Subcutaneous adipose tissue (tissue), 4 donors: ENCODE data around the gene EIF4B. TPM values are rescaled to one million over a fixed set of nuclear protein-coding genes. Genes with fewer than 3 reads are reported as not detected.

ENCODE experiments used
- total RNA-seq, 4 donors: library from RNA; depleted of rRNA; stranded (reverse); fragments of >200 nt; gene quantifications; one replicate each; pipeline ENCODE4 v1.1.0, GENCODE V29; 2016
- TF ChIP-seq, protein P1 (sequence below): fragments of 450-650 bp; IDR thresholded peaks from one replicate; pipeline ENCODE4 v1.5.1; 2016; ENCODE audit warnings: low read depth, mild to moderate bottlenecking, control low read depth, antibody characterized with exemption, moderate library complexity

The EIF4B gene
- total RNA-seq, 4 donors from 2014 or later, result 471 to 677 (median 528) TPM

DNA sequence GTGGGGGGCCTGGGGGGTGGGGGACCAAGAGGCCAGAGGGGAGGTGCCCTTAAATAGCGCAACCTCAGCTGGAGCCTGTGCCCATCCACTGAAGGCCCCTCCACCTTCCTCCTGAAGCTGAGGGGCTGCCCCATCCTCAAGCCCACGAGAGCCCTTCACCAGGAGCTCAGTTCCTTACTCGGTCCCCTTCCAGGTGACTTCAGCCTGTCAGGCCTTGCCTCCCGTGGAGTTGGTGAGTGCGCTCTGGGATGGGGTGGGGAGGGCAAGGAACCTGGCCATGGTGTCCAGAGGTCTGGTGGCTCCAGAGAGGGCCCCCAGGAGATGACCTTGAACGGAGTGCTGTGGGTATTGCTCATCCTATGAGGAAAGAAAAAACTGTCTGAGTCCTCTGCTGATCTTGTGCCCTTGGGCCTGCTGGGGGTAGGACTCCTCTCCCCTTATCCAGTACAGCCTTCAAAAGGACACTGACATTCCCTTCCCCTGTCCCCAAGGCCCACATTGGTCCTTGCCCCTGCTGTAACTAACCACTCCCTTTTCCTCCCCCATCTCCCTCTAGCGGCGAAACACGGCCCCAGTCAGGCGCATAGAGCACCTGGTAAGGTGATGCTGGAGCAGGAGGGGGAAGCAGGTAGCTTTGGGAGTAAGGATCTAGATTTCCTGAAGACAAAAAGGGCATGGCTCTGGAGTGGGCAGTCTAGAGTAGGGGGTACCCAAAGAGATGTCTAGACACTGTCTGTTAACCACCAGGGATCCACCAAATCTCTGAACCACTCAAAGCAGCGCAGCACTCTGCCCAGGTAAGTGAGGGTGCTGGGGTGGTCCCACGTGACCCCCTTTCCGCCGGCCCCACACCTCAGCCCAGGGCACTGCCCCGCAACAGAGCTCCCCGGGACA is 47.2 kb downstream of the EIF4B start:
- TF ChIP-seq, protein P1, sequence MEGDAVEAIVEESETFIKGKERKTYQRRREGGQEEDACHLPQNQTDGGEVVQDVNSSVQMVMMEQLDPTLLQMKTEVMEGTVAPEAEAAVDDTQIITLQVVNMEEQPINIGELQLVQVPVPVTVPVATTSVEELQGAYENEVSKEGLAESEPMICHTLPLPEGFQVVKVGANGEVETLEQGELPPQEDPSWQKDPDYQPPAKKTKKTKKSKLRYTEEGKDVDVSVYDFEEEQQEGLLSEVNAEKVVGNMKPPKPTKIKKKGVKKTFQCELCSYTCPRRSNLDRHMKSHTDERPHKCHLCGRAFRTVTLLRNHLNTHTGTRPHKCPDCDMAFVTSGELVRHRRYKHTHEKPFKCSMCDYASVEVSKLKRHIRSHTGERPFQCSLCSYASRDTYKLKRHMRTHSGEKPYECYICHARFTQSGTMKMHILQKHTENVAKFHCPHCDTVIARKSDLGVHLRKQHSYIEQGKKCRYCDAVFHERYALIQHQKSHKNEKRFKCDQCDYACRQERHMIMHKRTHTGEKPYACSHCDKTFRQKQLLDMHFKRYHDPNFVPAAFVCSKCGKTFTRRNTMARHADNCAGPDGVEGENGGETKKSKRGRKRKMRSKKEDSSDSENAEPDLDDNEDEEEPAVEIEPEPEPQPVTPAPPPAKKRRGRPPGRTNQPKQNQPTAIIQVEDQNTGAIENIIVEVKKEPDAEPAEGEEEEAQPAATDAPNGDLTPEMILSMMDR, result no peak

DNA sequence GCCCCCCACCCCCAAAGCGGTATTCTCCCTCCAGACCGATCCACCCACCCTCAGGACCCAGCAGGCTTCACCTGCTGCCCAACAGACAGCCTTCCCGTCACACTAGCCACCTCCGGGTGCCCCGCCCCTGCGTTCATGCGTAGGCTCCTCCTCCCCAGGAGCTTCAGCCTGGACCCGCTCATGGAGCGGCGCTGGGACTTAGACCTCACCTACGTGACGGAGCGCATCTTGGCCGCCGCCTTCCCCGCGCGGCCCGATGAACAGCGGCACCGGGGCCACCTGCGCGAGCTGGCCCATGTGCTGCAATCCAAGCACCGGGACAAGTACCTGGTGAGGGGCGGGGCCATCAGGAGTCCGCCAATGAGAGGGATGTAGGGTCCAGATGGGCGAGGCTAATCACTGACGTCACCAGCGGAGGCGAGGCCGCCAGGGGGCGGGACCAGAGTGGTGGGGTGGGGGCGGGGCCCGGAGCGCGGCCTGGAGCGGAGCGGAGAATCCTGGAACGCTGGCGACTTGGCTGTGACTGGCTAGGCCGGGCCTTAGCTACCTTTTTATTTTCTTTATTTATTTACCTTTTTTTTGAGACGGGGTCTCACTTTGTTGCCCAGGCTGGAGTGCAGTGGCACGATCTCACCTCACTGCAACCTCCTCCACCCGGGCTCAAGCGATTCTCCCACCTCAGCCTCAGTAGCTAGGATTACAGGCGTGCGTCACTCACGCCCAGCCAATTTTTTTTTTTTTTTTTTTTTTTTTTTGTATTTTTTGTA is 48.0 kb downstream of the EIF4B start:
- TF ChIP-seq, protein P1, result no peak

DNA sequence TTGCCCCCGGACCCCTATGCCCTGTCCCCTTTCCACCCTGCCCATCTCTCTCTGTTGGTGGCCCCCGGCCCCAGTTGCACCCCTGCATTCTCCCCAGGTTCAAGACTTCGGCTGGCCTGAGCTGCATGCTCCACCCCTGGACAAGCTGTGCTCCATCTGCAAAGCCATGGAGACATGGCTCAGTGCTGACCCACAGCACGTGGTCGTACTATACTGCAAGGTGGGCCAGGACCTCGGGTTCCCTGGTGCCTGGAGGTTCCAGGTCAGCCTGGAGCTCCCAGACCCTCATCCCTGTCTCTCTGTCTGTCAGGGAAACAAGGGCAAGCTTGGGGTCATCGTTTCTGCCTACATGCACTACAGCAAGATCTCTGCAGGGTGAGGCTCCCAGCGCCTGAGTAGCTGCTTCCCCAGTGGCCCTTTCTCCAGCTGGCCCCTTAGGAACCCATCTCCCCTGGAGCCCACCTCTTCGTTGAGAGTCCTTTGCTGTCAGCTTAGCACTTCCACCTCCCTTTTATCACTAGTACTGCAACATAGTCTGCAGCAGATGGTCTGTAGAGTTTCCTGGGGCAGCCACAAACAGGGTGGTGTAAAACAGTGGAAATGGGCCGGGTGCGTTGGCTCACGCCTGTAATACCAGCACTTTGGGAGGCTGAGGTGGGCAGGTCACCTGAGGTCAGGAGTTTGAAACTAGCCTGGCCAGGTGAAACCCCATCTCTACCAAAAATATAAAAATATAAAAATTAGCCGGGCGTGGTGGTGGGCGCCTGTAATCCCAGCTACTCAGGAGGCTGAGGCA is 49.4 kb downstream of the EIF4B start:
- TF ChIP-seq, protein P1, result no peak

DNA sequence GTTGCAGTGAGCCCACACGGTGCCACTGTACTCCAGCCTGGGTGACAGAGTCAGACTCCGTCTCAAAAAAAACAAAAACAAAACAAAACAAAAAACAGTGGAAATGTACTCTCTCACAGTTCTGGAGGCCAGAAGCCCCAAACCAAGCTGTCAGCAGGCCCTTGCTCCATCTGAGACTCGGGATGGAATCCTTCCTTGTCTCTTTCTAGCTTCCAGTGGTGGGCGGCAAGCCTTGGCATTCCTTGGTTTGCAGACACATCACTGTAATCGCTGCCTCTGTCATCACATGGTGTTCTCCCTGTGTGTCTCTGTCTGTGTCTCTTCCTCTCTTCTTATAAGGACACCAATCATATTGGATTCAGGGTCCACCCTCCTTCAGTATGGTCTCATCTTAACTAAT is 50.0 kb downstream of the EIF4B start:
- TF ChIP-seq, protein P1, result no peak

DNA sequence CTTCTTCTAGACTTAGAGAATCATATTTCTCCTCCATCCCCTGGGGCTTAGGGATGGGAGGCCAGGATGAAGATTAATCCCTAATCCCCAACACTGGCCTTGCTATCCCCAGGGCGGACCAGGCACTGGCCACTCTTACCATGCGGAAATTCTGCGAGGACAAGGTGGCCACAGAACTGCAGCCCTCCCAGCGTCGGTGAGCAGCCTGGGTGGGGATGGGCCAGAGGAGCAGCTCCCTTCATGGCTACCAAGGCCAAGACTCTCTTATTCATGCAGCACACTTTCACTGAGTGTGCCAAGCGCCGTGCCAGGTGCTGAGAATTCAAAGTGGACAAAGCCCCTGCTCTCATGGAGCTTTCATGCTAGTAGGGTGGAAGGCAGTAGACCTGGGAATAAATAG is 50.6 kb downstream of the EIF4B start:
- TF ChIP-seq, protein P1, result no peak

DNA sequence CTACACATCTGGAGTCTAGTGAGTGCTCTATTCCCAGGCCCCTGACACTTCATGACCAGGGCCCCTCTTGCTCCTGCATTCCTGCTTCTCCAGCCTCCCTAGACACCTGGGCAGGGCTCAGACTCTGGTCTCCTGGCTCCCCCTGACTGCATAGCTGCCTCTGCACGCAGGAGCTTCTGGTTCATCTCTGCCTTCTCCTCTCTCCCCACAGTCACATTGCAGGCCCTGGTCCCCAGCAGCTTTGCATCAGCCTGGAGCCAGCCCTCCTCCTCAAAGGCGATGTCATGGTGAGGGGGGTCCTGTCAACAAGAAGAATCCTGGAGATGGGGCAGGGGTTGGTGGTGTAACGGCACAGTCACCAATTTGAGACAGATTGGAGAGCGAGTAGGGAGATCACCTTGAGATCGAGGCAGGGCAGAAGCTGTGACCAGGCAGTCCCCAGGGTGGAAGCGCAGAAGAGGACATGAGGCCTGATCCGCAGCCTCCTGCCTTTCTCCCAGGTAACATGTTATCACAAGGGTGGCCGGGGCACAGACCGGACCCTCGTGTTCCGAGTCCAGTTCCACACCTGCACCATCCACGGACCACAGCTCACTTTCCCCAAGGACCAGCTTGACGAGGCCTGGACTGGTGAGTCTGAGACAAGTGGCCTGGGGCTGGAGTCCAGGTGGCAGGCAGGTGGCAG is 51.7 kb downstream of the EIF4B start:
- TF ChIP-seq, protein P1, result no peak
